T-helper 1 cell treated with Interleukin-12 subunit alpha and Interleukin-12 subunit beta and Interleukin-4 antibody, amounts not matched to agents 30 ng/mL and 1 ng/mL, for 36 hours (primary cell): ENCODE measurements around the gene CRAT. TPM values are rescaled to one million over a fixed set of nuclear protein-coding genes. Genes with fewer than 3 reads are reported as not detected.

Experiments
- intact Hi-C: fragments of 100-400 bp; cut with micrococcal nuclease; formaldehyde crosslinking; loops from one replicate; pipeline ENCODE4 v1.15.1; 2024
- total RNA-seq: library from RNA; stranded (reverse); gene quantifications from 2 replicates; pipeline ENCODE4 v1.2.3, GENCODE V29; 2022

The CRAT gene
- total RNA-seq, 1 donor from 2014 or later: 15.2 TPM

- intact Hi-C loops: no loop called here
These were observed 15.4 kb downstream of the CRAT start for GRCh38 chr9:129095170-129095667.

DNA sequence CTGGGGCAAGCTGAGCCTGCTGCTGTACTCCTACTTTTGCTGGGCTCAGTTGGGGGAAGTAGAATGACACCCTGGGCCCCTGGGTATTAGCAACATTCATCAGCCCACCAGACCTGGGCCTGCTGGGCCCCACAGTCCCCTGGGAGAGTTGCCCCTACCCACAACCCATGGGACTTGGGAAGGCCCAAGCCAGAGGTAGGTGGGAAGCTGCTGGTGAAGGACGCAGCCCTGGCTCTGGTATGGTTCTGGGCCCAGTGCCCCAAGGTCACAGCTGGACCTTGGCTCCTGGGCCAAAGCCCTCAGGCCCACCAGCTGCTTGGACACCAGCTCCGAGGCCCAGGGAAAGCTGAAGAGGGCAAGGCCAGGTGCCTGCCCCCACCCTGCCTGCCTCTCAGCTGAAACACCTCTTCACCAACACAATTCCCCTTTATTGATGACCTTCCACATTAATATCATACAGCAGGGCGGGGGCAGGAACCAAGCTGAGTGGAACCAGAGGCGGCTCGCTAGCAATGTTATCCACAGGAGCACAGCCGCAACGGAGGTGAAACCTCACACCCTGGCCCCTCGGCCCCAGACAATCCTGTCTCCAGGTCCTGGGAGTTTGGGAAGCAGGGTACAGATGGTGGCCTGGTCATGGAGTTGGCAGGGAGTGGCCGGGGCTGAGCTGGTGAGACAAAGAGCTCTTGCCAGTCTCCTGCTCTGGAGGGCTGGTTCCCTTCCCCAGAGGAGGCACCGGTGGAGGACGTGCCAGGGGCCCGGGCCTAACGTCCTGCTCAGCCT, 16.0 kb downstream of the CRAT start:
- intact Hi-C loops: no loop called here

GRCh38 chr9:129093602-129094386, 16.8 kb downstream of the CRAT start:
- intact Hi-C loops: no loop called here

GRCh38 chr9:129089246-129089645, 21.3 kb downstream of the CRAT start:
- intact Hi-C loops: no loop called here

DNA sequence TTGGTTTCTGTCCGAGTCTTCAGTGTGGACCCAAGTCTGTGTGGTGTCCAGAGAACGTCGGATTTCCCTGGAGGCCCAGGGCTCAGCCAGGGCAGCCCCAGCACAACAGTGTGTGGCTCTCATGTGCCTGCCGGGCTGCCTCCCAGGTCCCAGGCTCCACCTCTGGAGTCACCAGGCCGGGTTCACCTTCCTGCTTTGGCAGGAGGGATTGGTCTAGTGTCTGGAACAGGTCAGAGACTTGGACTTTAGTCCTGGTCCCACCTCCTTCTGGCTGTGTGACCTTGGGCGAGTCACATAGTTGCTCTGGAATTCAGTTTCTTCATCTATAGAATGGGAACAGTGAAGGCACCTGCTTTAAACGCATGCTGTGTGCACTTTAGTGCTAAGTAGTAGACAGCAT, 26.5 kb downstream of the CRAT start:
- intact Hi-C loops: loop anchor here (5.0 kb wide), 1 partner anchor 582 kb away; the partner anchor contains the start of gene GLE1

GRCh38 chr9:129081388-129081904, 29.1 kb downstream of the CRAT start:
- intact Hi-C loops: loop anchor here (1.0 to 5.0 kb wide), 11 partner anchors 29 to 1015 kb away; partner anchors contain the start of genes C9orf78, CRAT, DOLK and GLE1

DNA sequence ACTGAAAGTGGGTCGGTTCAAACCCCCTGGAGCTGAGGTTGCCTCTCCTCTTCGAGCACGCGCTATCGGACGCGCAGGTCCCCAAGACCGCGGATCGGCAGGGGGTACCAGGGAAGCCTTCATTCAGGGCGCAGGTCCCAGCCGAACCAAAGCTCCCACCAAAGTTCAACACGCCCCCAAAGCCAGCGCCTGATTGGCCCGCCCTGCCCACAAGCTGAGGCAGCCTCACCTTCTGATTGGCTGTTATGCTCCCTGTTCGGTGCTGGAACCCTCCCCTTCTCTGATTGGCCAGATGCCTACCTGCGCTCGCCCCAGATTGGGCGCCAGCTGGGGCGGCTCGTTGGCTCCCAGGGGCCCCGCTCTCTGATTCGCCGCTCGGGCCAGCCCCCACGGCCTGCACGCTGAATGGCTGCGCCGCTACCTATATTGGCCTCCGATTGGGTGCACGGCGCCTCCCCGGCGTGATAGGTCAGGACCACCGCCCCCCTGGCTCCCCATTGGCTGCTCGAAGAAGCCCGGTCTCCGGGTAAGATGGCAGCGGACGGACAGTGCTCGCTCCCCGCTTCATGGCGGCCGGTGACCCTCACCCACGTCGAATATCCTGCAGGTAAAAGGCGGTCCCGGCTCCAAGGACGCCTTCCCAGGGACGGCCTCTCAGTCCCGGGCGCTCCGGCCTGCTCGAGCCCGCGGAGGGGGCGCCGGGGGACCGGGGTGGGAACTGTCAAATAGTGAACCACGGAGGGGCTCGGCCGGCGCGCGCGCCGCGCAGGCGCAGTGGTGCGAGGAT, 29.8 kb downstream of the CRAT start, which contains the start of gene DOLPP1:
Gene DOLPP1, plus strand, starts transcription at position 511 of the 787 bp plus-strand sequence. Its CDS starts 21 bp downstream, at position 532.
- intact Hi-C loops: loop anchor here (1.0 to 5.0 kb wide), 11 partner anchors 30 to 1014 kb away; partner anchors contain the start of genes C9orf78, CRAT, DOLK and GLE1

DNA sequence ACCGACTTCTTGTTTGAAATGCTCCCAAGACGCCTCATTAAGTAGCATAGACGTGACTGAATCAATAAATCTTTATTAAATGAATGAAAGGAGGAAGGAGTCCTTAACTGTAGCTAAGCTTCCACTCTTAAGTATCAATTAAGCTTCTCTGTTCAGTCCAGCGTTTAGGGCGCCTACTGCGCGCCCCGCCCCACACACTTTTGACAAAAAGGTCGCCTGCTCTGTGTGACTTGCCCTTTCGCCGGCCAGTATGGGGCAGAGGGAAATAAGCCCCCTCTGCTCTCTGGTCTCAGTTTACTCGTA, 30.3 kb downstream of the CRAT start:
- intact Hi-C loops: loop anchor here (2.0 to 5.0 kb wide), 4 partner anchors 51 to 1013 kb away; partner anchors contain the start of genes GLE1, NAIF1 and SH3GLB2

DNA sequence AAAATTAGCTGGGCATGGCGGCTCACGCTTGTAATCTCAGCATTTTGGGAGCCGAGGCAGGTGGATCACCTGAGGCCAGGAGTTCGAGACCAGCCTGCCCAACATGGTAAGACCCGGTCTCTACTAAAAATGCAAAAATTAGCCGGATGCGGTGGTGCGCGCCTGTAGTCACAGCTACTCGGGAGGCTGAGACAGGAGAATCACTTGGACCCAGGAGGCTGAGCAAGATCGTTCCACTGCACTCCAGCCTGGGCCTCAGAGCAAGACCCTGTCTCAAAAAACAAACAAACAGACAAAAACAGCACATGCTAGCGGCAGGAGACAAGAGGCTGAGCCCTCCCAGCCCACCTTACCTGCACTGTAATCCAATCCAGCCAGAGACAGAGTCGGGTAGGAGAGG, 30.8 kb downstream of the CRAT start:
- intact Hi-C loops: loop anchor here (2.0 to 5.0 kb wide), 4 partner anchors 51 to 1013 kb away; partner anchors contain the start of genes GLE1, NAIF1 and SH3GLB2

GRCh38 chr9:129078691-129079503, 31.7 kb downstream of the CRAT start:
- intact Hi-C loops: no loop called here

DNA sequence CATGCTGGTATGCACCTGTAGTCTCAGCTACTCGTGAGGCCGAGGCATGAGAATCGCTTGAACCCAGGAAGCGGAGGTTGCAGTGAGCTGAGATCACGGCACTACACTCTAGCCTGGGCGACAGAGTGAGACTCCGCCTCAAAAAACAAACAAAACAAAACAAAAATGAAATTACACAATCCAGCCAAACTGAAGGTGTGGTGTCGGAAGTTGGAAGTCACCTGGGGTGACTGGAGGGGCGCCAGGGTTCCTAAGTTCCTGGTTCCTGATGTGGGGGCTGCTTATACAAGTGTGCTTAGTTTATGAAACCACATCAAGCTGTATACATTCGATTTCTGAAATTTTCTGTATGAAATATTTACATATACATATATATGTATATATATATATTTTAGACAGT, 33.4 kb downstream of the CRAT start:
- intact Hi-C loops: no loop called here

- intact Hi-C loops: no loop called here
These were observed 34.0 kb downstream of the CRAT start for GRCh38 chr9:129076640-129077037.

DNA sequence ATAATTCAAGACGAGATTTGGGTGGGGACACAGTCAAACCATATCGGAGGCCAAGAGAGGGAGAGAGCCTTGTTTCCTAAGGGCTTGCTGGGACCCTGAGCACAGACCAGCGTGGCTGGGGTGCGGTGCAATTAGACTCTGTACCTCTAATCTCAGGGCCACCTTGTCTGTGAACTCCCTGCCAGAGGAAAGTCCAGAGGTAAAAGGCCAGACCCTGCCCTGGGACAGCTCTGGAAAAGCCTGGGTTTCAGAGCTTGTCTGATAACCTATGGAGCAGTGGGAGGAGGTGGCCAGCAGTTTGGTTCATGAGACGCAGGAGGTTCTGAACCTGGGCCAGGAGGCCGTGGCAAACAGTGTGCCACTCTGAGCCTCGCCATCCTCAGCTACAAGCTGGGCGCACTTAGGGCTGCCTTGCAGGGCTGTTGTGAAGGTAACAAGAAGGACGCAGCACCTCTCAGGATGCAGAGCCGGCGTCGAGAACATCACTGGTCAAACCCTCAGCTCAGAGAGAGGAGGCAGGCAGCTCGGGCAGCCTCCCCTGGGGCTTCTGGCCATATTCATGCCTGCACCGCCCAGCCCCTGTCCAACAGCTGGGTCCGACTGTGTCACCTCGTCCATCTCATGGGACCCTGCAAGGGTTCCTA, 34.5 kb downstream of the CRAT start:
- intact Hi-C loops: no loop called here

- intact Hi-C loops: no loop called here
These were observed 36.5 kb downstream of the CRAT start for GRCh38 chr9:129074106-129074505.

GRCh38 chr9:129073404-129073803, 37.2 kb downstream of the CRAT start:
- intact Hi-C loops: loop anchor here (2.0 kb wide), 1 partner anchor 37 kb away; the partner anchor contains the start of gene MIGA2

DNA sequence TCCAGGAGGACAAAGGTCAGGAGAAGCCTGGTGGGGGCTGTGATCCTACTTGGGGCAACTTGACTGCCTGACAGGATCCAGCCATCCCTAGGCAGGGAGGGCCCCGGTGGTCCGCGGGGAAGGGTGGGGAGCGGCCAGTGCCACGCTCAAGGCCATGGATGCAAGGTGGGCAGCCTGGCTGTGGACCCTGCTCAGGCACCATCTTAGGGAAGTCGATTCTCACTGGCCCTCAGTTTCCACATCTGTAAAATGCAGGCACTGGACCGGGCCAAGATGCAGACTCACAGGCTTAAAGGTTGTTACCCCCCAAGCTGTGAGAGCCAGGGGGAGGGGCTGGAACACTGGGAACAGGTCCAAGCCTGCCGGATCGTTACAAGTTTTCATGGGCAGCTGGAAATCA, 38.4 kb downstream of the CRAT start:
- intact Hi-C loops: loop anchor here (2.0 kb wide), 1 partner anchor 35 kb away; the partner anchor contains the start of gene MIGA2

DNA sequence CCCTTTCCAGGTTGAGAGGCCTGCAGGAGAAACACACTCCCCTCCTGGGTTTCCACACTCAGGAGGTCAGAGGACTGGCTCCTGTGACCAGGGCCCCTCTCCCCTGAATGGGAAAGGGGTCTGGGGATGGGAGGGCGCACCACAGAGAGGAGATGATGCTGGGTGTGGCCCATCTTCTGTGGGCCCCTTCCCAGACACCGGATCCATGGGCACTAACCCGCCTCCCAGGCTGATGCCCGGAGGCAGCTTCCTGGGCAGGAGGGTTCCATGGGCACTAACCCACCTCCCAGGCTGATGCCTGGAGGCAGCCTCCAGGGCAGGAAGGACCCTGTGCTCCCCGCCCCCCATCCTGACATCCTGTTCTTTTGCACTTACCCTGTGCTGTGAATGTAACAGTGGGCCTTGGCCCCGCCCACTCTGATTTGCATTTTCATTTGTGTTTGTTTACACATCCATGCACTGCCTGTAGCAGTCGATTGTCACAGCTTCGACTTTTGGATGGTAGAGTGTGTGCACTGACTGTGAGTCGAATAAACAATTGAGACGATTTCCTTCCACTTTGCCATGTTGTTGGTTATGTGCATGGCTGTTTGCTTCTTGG, 39.0 kb downstream of the CRAT start:
- intact Hi-C loops: loop anchor here (2.0 kb wide), 1 partner anchor 35 kb away; the partner anchor contains the start of gene MIGA2

GRCh38 chr9:129070696-129071525, 39.7 kb downstream of the CRAT start:
- intact Hi-C loops: no loop called here
